Spleen (tissue), 7 donors: Measurements from ENCODE around the gene SHKBP1.

Source experiments
- POLR2A ChIP-seq, 3 donors: fragments of 450-650 bp; IDR thresholded peaks; one replicate each; pipeline ENCODE4 v1.5.1; 2017; ENCODE audit warnings: antibody characterized with exemption in 3 of 3, mild to moderate bottlenecking in 1 of 3
- POLR2AphosphoS5 ChIP-seq, 3 donors: sonication (generic); formaldehyde crosslinking; IDR thresholded peaks; one replicate each; pipeline ENCODE4 v1.5.1; 2017; ENCODE audit warnings: antibody characterized with exemption in 3 of 3
- TF ChIP-seq, protein P1 (sequence below), 11 experiments: fragments of 200-600 bp in 7 of 11; fragments of 450-650 bp in 4 of 11; sonication (generic) in 4 of 11; IDR thresholded peaks in 8 of 11; conservative IDR thresholded peaks in 3 of 11; 1 replicate in 7 of 11; 2 replicates in 4 of 11; pipeline versions ENCODE4 v1.4.0 to v1.8.0; 2016 to 2021; ENCODE audit warnings: antibody characterized with exemption in 11 of 11, inconsistent platforms in 4 of 11, mild to moderate bottlenecking in 1 of 11
- donor health status: DM: no; HTN: no; CAD: no; lungs with moderate emphysema.
- donor health status: DM: no; HTN: no; CAD: no.
- donor health status: DM: no; HTN: no; CAD: no.

DNA sequence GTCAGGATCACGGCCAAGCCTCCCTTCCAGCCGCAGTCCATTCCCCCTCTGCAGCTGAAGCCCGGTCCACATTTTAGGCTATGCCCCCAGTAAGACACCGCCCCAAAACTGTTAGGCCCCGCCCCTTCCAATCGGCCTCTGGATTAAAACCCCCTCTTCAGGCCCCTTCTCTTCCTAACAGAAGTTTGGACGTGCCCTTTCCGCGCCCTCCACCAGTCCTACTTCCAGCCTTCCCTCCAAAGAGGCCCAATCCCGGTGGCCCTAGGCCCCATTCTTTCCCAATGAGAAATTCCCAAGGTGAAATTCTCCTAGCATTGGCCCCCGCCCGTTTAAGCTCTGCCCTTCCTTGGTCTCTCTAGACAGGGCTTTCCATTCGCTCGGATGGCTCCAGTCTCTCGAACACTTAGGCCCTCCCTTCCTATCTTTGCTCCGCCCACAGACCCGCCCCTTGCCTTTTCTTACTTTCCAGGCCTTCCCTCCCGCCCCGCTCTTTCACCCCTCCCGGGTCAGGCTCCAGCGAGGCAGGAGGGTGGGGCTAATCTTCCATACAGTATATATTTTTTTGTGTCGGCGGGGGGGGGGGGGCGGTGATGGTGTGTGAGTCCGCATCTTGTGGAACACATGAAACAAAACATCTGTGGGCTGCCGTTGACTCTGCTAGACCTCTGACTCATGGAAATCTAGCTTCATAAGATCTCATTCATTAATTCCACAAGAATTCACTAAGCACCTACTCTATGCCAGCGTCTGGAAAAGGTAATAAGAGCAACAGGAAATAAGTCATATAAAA lies 38.1 kb downstream of the SHKBP1 start:
- TF ChIP-seq, protein P1, sequence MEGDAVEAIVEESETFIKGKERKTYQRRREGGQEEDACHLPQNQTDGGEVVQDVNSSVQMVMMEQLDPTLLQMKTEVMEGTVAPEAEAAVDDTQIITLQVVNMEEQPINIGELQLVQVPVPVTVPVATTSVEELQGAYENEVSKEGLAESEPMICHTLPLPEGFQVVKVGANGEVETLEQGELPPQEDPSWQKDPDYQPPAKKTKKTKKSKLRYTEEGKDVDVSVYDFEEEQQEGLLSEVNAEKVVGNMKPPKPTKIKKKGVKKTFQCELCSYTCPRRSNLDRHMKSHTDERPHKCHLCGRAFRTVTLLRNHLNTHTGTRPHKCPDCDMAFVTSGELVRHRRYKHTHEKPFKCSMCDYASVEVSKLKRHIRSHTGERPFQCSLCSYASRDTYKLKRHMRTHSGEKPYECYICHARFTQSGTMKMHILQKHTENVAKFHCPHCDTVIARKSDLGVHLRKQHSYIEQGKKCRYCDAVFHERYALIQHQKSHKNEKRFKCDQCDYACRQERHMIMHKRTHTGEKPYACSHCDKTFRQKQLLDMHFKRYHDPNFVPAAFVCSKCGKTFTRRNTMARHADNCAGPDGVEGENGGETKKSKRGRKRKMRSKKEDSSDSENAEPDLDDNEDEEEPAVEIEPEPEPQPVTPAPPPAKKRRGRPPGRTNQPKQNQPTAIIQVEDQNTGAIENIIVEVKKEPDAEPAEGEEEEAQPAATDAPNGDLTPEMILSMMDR (IDR thresholded peaks at IDR 0.05 in 8 of 11, conservative IDR thresholded peaks at IDR 0.05 in 3 of 11): no peak
- TF ChIP-seq POLR2AphosphoS5 (IDR thresholded peaks at IDR 0.05) (no peak), POLR2A (IDR thresholded peaks at IDR 0.05) (no peak)
